Stimulated activated CD8-positive, alpha-beta memory T cell treated with anti-CD3 and anti-CD28 coated beads, Interleukin-7, amount 100 ng/mL, for 48 hours (primary cell): ENCODE measurements around the gene CFAP47.
"Not testable (repeated sequence)": the region's sequence is repeated elsewhere in the genome, so short reads cannot be mapped to it uniquely, and the experiment has no call there.

Source experiments
- DNase-seq, 2 donors: peaks; one replicate each; pipeline ENCODE4 v3.0.0-alpha.2; 2020; ENCODE audit warnings: low read depth in 1 of 2; ENCODE audit errors: extremely low read depth in 1 of 2

CFAP47 gene

DNA sequence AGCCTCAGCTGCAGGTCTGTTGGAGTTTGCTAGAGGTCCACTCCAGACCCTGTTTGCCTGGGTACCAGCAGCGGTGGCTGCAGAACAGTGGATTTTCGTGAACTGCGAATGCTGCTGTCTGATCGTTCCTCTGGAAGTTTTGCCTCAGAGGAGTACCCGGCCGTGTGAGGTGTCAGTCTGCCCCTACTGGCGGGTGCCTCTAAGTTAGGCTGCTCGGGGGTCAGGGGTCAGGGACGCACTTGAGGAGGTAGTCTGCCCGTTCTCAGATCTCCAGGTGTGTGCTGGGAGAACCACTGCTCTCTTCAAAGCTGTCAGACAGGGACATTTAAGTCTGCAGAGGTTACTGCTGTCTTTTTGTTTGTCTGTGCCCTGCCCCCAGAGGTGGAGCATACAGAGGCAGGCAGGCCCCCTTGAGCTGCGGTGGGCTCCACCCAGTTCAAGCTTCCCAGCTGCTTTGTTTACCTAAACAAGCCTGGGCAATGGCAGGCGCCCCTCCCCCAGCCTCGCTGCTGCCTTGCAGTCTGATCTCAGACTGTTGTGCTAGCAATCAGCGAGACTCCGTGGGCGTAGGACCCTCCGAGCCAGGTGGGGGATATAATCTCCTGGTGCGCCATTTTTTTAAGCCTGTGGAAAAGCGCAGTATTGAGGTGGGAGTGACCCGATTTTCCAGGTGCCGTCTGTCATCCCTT lies 315.4 kb downstream of the CFAP47 start:
- DNase-seq = not testable (repeated sequence)

DNA sequence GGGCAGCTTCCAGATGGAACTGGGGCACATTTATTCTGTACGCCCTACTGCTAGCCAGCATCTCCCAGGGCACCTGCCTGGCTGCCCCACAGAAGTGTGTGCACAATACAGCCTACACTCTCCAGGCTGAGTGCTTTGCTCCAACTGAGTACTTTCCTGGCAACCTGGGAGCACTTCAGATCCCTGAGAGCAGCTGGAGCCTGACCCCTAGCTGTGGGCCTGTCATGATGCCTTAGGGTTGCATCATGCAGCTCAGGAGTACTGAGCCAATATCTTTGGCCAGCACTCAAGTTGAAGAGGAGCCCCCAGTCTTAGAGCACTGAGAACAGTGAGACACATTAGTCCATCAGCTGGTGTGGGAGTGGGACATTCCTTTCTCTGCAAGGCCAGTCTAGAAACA lies 321.9 kb downstream of the CFAP47 start:
- DNase-seq = no peak

DNA sequence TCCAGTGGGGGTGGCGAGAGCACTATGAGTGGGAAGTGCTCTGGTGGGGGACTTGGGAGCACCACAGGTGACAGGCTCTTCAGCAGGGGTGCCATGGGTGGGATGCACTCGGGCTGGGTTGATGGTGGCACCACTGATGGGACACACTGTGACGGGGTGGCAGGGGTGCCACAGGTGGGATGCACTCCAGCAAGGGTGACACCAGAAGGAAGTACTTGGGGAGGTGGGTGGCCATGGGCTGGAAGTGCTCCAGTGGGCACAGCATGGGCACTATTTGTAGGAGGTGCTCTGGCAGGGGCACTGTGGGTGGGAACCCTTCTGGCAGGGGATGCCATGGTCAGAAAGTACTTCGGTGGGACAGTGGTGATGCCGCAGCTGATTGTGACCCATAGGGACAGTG lies 346.6 kb downstream of the CFAP47 start:
- DNase-seq = no peak

DNA sequence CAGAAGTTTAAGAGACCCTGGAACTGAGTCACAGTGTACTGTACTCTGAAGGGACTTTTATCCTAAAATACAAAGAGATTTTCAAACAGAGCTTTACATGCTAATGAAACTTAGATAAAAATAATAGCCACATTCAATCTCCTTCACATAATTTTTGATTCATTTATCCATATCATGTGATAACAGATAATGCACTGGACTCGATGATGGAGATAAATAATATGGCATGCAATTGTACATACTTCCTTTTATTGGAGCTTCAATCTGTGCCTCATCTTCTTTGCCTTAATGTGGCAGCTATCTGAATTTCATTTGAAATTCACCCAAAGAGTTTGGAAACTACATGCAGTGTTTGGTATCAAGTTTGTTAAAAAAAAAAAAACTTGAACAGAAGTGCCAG lies 390.6 kb downstream of the CFAP47 start:
- no peak for DNase-seq

DNA sequence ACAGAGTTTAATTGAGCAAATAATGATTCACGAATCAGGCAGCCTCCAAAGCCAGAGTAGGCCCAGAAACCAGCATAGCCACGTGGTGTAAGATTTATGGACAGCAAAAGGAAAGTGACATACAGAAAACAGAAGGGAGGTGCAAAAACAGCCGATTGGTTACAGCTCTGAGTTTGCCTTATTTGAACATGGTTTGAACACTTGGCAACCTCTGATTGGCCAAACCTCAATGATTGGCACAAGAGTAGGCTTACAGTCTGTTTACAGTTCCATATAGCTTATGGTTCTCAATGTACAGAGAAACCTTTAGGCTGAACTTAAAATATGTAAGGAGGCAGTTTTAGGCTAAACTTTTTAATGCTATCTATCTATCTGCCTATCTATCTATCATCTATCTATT lies 394.8 kb downstream of the CFAP47 start:
- no peak for DNase-seq

DNA sequence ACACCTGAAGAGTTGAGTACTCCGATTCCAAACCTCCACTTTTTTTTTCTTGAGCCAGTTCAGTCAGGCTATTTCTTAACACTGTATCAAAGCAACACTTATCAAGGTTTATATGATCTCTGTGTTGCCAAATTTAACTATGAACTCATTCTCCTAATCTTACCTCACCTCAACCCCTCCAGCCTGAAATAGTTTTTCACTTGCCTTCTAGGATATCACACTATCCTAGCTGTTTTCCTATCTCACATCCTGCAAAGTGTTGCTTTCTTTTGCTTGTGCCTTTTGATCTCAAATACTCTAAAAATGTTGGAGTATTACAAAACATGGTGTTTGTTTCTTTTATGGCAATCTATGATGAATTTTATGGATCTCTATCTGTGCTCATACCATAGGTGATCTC lies 415.0 kb downstream of the CFAP47 start:
- DNase-seq = no peak

DNA sequence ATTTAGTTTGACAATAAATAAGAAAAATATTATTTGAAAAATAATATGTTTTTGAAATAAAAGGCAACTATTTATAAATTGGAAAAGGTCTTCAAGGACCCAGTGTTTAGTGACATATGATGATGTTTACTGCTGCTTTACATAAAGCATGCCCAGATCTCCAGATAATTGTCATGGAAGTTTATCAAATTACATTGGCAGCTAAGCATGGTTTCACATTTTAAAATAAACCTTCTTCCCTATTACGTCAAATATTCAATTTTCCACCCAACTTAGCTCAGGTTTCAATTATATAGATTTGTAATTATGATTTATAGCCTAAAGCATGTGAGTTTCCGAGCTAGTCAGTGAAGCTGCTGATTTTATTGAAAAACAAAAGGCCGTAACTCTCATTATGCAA lies 417.2 kb downstream of the CFAP47 start:
- DNase-seq = no peak

DNA sequence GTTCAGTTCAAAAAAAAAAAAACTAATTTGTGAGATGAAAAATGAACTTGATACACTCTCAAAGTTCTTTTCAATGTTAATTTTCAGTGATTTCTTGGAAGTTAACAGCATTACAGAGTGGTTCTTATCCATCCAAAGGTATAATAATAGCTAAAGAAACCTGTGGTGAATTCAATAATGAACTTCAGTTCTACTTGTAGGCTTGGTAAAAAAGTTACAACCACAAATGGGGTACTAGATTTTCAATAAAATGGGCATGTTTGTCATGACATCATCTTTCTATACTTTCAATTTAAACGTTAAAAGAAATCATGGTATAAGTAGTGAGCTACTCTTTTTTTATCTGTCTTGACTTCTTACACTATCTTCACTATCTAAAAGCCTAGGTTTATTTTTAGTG lies 424.8 kb downstream of the CFAP47 start:
- DNase-seq = no peak

DNA sequence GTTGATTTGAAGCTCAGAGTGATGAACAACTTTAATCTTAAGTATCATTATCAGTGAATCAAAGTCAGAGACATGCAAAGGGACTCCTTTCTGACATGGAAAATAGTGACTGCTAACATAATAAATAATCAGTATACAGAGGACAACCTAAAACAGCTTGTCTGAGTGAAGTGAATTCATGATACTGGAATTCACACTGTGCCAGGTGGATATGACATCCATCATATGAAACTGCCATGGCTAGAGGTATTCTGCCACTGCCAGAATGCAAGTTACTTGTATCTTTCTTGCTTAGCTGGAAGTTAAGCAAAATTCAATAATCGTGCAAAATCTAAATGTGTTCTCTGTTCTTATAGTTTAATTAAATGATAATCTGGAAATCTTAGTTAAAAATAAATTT lies 429.0 kb downstream of the CFAP47 start:
- no peak for DNase-seq

DNA sequence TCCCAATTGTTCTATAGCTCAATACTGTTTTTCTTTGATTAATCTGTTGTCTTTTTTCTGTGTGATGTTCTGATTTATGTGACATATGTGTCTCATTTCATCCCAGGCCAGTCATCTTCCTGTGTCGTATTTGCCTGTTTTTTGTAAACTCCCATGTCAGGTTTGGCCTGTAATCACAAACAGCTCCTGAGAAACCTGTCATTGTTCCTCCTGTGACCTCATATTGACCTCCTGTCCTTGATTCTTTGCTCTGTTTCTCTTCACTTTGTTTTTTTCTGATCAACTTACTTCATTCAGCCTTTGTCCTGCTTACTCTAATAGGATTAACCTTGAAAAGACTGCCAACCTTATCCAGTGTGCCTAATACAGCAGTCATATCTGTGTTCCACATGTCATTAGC lies 438.3 kb downstream of the CFAP47 start:
- no peak for DNase-seq

DNA sequence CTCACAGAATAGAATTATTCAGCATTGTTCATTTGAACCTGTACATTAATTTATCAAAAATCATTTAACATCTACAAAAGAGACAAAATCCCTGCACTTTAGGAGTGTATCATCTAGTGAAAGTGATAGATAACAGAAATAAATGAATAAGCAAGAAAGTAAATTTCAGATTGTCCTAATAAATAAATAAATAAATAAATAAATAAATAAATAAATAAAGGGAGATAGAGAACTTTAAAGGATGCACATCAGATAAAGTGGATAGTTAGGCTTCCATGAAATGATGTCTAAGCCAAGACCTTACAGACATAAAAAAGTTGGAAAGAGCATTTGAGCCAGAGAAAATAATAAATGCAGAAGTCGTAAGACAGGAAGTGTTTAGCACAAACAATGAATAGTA lies 444.7 kb downstream of the CFAP47 start:
- no peak for DNase-seq

DNA sequence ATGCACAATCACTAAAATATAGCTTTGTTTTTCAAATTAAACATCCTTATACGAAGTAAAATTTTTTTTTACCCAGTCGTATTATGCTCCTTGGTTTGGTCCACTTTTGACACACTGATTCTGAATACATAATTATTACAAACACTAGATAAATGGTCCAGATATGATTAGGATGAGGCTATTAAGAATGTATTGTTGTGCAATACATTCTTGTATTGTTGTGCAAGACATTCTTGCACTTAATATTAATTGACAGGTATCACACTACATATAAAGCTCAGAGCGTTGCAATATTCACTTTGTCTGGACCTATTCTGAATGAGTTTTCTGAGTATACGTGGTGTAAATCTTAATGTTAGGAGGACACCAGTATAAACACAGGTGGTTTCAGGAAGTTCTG lies 464.0 kb downstream of the CFAP47 start:
- DNase-seq = no peak

DNA sequence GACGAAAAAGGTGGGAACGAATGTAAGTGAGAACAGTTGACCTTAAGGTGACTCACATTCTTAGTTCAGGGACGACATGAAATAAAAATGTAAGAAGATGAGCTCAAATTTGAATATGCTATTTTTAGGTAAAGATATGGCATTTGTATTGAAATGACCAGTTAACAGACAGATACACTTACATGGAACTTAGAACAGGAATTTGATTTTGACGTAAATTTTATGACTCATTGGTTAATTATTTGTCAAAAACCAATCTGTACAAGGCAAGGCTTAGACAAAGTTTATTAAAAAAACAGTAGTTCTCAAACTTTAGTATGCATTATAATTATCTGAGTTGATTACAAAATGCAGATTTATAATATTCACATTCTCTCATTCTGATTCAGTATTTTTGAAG lies 469.4 kb downstream of the CFAP47 start:
- DNase-seq = no peak

DNA sequence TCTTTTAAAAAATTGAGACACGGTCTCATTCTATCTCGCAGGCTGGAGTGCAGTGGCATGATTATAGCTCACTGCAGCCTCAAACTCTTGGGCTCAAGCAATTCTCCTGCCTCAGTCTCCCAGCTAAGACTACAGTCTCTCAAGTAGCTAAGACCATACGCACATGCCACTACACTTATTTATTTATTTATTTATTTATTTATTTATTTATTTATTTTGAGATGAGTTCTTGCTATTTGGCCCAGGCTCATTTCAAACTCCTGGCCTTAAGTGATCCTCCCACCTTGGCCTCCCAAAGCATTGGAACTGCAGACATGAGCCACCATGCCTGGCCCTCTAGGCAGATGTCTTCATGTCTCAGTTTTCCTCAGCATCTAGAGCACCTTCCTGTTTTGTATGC lies 482.2 kb downstream of the CFAP47 start:
- no peak for DNase-seq

DNA sequence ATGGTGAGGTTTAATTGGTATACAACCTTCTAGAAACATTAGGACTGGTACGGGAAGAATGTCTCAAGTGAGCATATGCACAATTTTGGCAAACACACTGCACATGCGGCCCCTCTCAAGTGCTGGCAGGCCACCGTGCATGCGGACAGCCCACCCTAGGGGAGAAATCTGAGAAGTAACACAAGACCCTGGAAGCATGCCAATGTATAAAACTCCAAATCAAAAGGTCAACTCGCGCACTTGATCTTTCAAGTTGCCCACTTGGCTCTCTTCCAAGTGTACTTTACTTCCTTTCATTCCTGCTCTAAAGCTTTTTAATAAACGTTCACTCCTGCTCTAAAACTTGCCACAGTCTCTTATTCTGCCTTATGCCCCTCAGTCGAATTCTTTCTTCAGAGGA lies 488.3 kb downstream of the CFAP47 start:
- no peak for DNase-seq

DNA sequence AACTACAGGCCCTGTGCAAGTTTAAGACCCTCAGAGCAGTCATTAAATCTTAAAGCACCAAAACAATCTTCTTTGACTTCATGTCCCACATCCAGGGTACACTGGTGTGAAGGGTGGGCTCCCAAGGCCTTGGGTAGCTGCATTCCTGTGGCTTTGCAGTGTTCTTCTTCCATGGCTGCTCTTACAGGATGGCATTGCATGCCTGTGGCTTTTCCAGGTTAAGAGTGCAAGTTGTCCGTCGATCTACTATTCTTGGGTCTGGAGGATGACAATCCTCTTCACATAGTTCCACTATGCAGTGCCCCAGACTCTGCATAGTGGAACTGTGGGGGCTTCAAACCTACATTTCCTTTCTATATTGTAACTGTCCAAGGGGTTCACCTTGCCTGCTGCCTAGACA lies 494.5 kb downstream of the CFAP47 start:
- no peak for DNase-seq

DNA sequence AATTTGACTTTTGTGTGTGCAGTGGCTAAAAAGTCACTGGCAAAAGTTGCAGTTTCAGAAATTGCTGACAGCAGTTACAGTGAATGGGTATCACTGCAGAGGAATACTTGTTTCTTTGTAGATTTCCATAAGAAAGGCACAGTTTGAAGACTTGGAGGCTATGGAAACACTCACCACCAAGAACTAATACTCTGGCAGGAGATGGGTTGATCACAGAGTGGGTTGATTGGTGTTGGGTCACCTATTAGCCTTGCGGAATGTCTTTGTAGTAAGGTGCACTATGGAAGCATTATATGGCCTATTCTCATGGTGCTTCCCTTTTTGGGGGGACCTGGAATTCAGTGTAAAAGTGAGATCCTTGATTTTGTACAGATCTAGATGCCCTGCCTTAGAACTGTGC lies 502.8 kb downstream of the CFAP47 start:
- DNase-seq = no peak

DNA sequence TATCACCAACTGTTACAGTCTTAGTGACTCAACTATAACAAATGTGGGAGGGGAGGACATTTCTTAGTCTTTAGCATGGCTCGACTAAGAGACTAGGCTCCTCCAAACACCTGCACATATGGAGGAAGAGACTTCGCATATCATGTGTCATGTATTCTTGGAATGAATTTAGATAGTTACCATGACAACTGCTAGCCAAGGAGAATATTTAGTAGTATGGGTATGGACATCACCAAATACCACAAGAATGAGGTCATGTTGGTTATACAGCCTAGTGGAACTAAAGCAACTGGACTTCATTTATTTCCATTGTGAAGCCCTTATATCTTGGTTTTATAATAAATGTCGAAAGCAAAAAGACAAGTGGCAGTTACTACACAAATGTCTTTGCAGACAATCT lies 512.3 kb downstream of the CFAP47 start:
- DNase-seq = no peak

DNA sequence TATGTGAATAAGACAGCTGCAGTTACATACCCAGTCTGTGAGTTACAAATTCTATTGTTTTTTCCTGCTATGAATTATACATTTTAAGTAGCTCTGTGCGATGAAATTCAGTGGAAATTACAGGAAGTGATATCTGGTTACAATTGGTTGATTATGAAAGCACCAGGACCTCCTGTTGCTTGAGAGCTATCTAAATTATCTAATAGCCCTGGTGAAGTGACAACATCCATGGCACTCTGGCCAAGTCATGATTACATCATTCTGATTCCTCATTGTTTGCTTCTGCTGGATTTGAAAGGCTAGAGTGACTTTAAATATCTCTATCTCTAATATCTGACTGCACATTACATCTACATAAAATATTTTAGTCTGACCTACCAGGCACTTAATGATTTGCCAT lies 515.0 kb downstream of the CFAP47 start:
- DNase-seq = no peak
